ENCODE data around the gene MARCHF2. TPM values are rescaled to one million over a fixed set of nuclear protein-coding genes. Genes with fewer than 3 reads are reported as not detected.

Gene MARCHF2
- total and polyA plus RNA-seq, 9 of the 15 experiments (the other 6 are each of a cell fraction or from before 2014, with no cell fraction given) = 0.39 to 6.4 (median 2.2) TPM

Small RNA genes within 50 kb of the gene (microRNA-seq; reads per million reads assigned to microRNA genes)
- gene MIR4999 (ENCODE audit: borderline microRNAs expressed) = 2.6 reads per million, percentile 32 among the genes with 10 or more reads in this experiment

Small RNA genes within 50 kb of the gene (small RNA-seq; reads per million reads assigned to genes)
- gene MIR4999 = not detected

Other genes with a start within 250 kb of the MARCHF2 start
Only the 7 nearest of the 13 such genes appear.
- 114 and 148 TPM in 2 replicates for gene NDUFA7, start 91.9 kb upstream of the MARCHF2 start, total RNA-seq (2014; rRNA removed)
- 49.8 and 70.8 TPM in 2 replicates for gene NDUFA7, start 91.9 kb upstream of the MARCHF2 start, total RNA-seq (2014; rRNA removed; fragmentation: Illumina TruSeq; extraction: Trizol)
- gene NDUFA7, start 91.9 kb upstream of the MARCHF2 start, total RNA-seq (2015; rRNA removed; fragmentation: Illumina TruSeq; extraction: Trizol) = 134 and 142 TPM in 2 replicates
- 101 and 105 TPM in 2 replicates for gene NDUFA7, start 91.9 kb upstream of the MARCHF2 start, total RNA-seq (2021)
- 79.6 and 135 TPM in 2 replicates for gene NDUFA7, start 91.9 kb upstream of the MARCHF2 start, polyA plus RNA-seq (2011; rRNA removed)
- gene NDUFA7, start 91.9 kb upstream of the MARCHF2 start, polyA plus RNA-seq (2014; fragmentation: Illumina TruSeq; extraction: Trizol) = 212 and 228 TPM in 2 replicates
- 100 to 1,000 TPM; 312 to 348 TPM for gene NDUFA7, start 91.9 kb upstream of the MARCHF2 start, polyA plus RNA-seq (2014; fragmentation: Nextera tagmentation; extraction: Ambion mirVana)
- gene NDUFA7, start 91.9 kb upstream of the MARCHF2 start, polyA plus RNA-seq (2014; rRNA removed) = 152 and 187 TPM in 2 replicates
- 1,864 and 2,438 TPM in 2 replicates for gene RPS28, start 91.8 kb upstream of the MARCHF2 start, total RNA-seq (2014; rRNA removed)
- 130 and 165 TPM in 2 replicates for gene RPS28, start 91.8 kb upstream of the MARCHF2 start, total RNA-seq (2014; rRNA removed; fragmentation: Illumina TruSeq; extraction: Trizol)
- gene RPS28, start 91.8 kb upstream of the MARCHF2 start, total RNA-seq (2015; rRNA removed; fragmentation: Illumina TruSeq; extraction: Trizol) = 471 and 527 TPM in 2 replicates
- gene RPS28, start 91.8 kb upstream of the MARCHF2 start, total RNA-seq (2021) = 2,747 and 3,081 TPM in 2 replicates
- gene RPS28, start 91.8 kb upstream of the MARCHF2 start, polyA plus RNA-seq (2011; rRNA removed) = 662 and 1,013 TPM in 2 replicates
- gene RPS28, start 91.8 kb upstream of the MARCHF2 start, polyA plus RNA-seq (2014; fragmentation: Illumina TruSeq; extraction: Trizol) = 866 and 1,057 TPM in 2 replicates
- 1,000 to 10,000 TPM; 2,724 to 2,827 TPM for gene RPS28, start 91.8 kb upstream of the MARCHF2 start, polyA plus RNA-seq (2014; fragmentation: Nextera tagmentation; extraction: Ambion mirVana)
- gene RPS28, start 91.8 kb upstream of the MARCHF2 start, polyA plus RNA-seq (2014; rRNA removed) = 1,303 and 1,847 TPM in 2 replicates
- not detected in 2 replicates for gene KANK3, start 70.0 kb upstream of the MARCHF2 start, total RNA-seq (2014; rRNA removed)
- gene KANK3, start 70.0 kb upstream of the MARCHF2 start, total RNA-seq (2014; rRNA removed; fragmentation: Illumina TruSeq; extraction: Trizol) = not detected in 2 replicates
- not detected in 2 replicates for gene KANK3, start 70.0 kb upstream of the MARCHF2 start, total RNA-seq (2015; rRNA removed; fragmentation: Illumina TruSeq; extraction: Trizol)
- 0.22 and 0.40 TPM in 2 replicates for gene KANK3, start 70.0 kb upstream of the MARCHF2 start, total RNA-seq (2021)
- gene KANK3, start 70.0 kb upstream of the MARCHF2 start, polyA plus RNA-seq (2011; rRNA removed) = 0.08 TPM in 2 replicates
- 0.06 TPM in 1 of 2 replicates, not detected in the other for gene KANK3, start 70.0 kb upstream of the MARCHF2 start, polyA plus RNA-seq (2014; fragmentation: Illumina TruSeq; extraction: Trizol)
- gene KANK3, start 70.0 kb upstream of the MARCHF2 start, polyA plus RNA-seq (2014; fragmentation: Nextera tagmentation; extraction: Ambion mirVana) = under 1 TPM in 1 of 2 experiments, not detected in 1; 0.03 TPM
- not detected in 2 replicates for gene KANK3, start 70.0 kb upstream of the MARCHF2 start, polyA plus RNA-seq (2014; rRNA removed)
- 0.05 and 0.33 TPM in 2 replicates for gene ANGPTL4, start 49.1 kb upstream of the MARCHF2 start, total RNA-seq (2014; rRNA removed)
- gene ANGPTL4, start 49.1 kb upstream of the MARCHF2 start, total RNA-seq (2014; rRNA removed; fragmentation: Illumina TruSeq; extraction: Trizol) = not detected in 2 replicates
- 0.08 and 0.22 TPM in 2 replicates for gene ANGPTL4, start 49.1 kb upstream of the MARCHF2 start, total RNA-seq (2015; rRNA removed; fragmentation: Illumina TruSeq; extraction: Trizol)
- 0.20 and 0.24 TPM in 2 replicates for gene ANGPTL4, start 49.1 kb upstream of the MARCHF2 start, total RNA-seq (2021)
- 0.64 and 0.77 TPM in 2 replicates for gene ANGPTL4, start 49.1 kb upstream of the MARCHF2 start, polyA plus RNA-seq (2011; rRNA removed)
- 0.32 TPM in 1 of 2 replicates, not detected in the other for gene ANGPTL4, start 49.1 kb upstream of the MARCHF2 start, polyA plus RNA-seq (2014; fragmentation: Illumina TruSeq; extraction: Trizol)
- not detected for gene ANGPTL4, start 49.1 kb upstream of the MARCHF2 start, polyA plus RNA-seq (2014; fragmentation: Nextera tagmentation; extraction: Ambion mirVana)
- 0.15 and 0.85 TPM in 2 replicates for gene ANGPTL4, start 49.1 kb upstream of the MARCHF2 start, polyA plus RNA-seq (2014; rRNA removed)
- gene RAB11B, start 22.9 kb upstream of the MARCHF2 start, total RNA-seq (2014; rRNA removed) = 13.8 and 14.6 TPM in 2 replicates
- 2.1 and 2.9 TPM in 2 replicates for gene RAB11B, start 22.9 kb upstream of the MARCHF2 start, total RNA-seq (2014; rRNA removed; fragmentation: Illumina TruSeq; extraction: Trizol)
- gene RAB11B, start 22.9 kb upstream of the MARCHF2 start, total RNA-seq (2015; rRNA removed; fragmentation: Illumina TruSeq; extraction: Trizol) = 6.5 and 9.1 TPM in 2 replicates
- gene RAB11B, start 22.9 kb upstream of the MARCHF2 start, total RNA-seq (2021) = 71.0 and 72.3 TPM in 2 replicates
- gene RAB11B, start 22.9 kb upstream of the MARCHF2 start, polyA plus RNA-seq (2011; rRNA removed) = 18.4 and 36.4 TPM in 2 replicates
- 14.3 and 42.6 TPM in 2 replicates for gene RAB11B, start 22.9 kb upstream of the MARCHF2 start, polyA plus RNA-seq (2014; fragmentation: Illumina TruSeq; extraction: Trizol)
- gene RAB11B, start 22.9 kb upstream of the MARCHF2 start, polyA plus RNA-seq (2014; fragmentation: Nextera tagmentation; extraction: Ambion mirVana) = 1 to 10 TPM in 1 of 2 experiments, under 1 TPM in 1; 0.74 to 1.0 TPM
- gene RAB11B, start 22.9 kb upstream of the MARCHF2 start, polyA plus RNA-seq (2014; rRNA removed) = 40.9 and 57.7 TPM in 2 replicates
- gene HNRNPM, start 31.7 kb downstream of the MARCHF2 start, total RNA-seq (2014; rRNA removed) = 195 and 251 TPM in 2 replicates
- gene HNRNPM, start 31.7 kb downstream of the MARCHF2 start, total RNA-seq (2014; rRNA removed; fragmentation: Illumina TruSeq; extraction: Trizol) = 130 and 168 TPM in 2 replicates
- gene HNRNPM, start 31.7 kb downstream of the MARCHF2 start, total RNA-seq (2015; rRNA removed; fragmentation: Illumina TruSeq; extraction: Trizol) = 186 and 204 TPM in 2 replicates
- 283 and 340 TPM in 2 replicates for gene HNRNPM, start 31.7 kb downstream of the MARCHF2 start, total RNA-seq (2021)
- gene HNRNPM, start 31.7 kb downstream of the MARCHF2 start, polyA plus RNA-seq (2011; rRNA removed) = 107 and 127 TPM in 2 replicates
- gene HNRNPM, start 31.7 kb downstream of the MARCHF2 start, polyA plus RNA-seq (2014; fragmentation: Illumina TruSeq; extraction: Trizol) = 241 and 264 TPM in 2 replicates
- gene HNRNPM, start 31.7 kb downstream of the MARCHF2 start, polyA plus RNA-seq (2014; fragmentation: Nextera tagmentation; extraction: Ambion mirVana) = 10 to 100 TPM; 11.1 to 13.1 TPM
- 253 and 316 TPM in 2 replicates for gene HNRNPM, start 31.7 kb downstream of the MARCHF2 start, polyA plus RNA-seq (2014; rRNA removed)
- gene PRAM1, start 89.3 kb downstream of the MARCHF2 start, total RNA-seq (2014; rRNA removed) = 0.05 TPM in 1 of 2 replicates, not detected in the other
- not detected in 2 replicates for gene PRAM1, start 89.3 kb downstream of the MARCHF2 start, total RNA-seq (2014; rRNA removed; fragmentation: Illumina TruSeq; extraction: Trizol)
- gene PRAM1, start 89.3 kb downstream of the MARCHF2 start, total RNA-seq (2015; rRNA removed; fragmentation: Illumina TruSeq; extraction: Trizol) = not detected in 2 replicates
- gene PRAM1, start 89.3 kb downstream of the MARCHF2 start, total RNA-seq (2021) = 0.09 and 0.11 TPM in 2 replicates
- not detected in 2 replicates for gene PRAM1, start 89.3 kb downstream of the MARCHF2 start, polyA plus RNA-seq (2011; rRNA removed)
- gene PRAM1, start 89.3 kb downstream of the MARCHF2 start, polyA plus RNA-seq (2014; fragmentation: Illumina TruSeq; extraction: Trizol) = 0.07 TPM in 1 of 2 replicates, not detected in the other
- gene PRAM1, start 89.3 kb downstream of the MARCHF2 start, polyA plus RNA-seq (2014; fragmentation: Nextera tagmentation; extraction: Ambion mirVana) = not detected
- gene PRAM1, start 89.3 kb downstream of the MARCHF2 start, polyA plus RNA-seq (2014; rRNA removed) = not detected in 2 replicates